Thyroid gland (tissue), 4 donors: ENCODE data around the gene FIGNL2. TPM values are rescaled to one million over a fixed set of nuclear protein-coding genes. Genes with fewer than 3 reads are reported as not detected.
"Not testable (repeated sequence)": the region's sequence is repeated elsewhere in the genome, so short reads cannot be mapped to it uniquely, and the experiment has no call there.

Experiments used
- DNase-seq, 2 donors: peaks; one replicate each; pipeline ENCODE4 v3.0.0-alpha.2; 2019
- H3K27ac ChIP-seq, 3 donors: fragments of 200-600 bp; sonication (generic); 1 replicate in 2 of 3; 2 replicates in 1 of 3; pipeline ENCODE4 v1.5.1; 2016 to 2019; ENCODE audit warnings: mild to moderate bottlenecking in 1 of 3, moderate library complexity in 1 of 3
- H3K27me3 ChIP-seq: fragments of 200-600 bp; sonication (generic); one replicate; pipeline ENCODE4 v1.5.1; 2019
- H3K36me3 ChIP-seq, 2 donors: fragments of 200-600 bp; sonication (generic); one replicate each; pipeline ENCODE4 v1.5.1; 2016 to 2019
- H3K4me1 ChIP-seq, 2 donors: fragments of 200-600 bp; sonication (generic); one replicate each; pipeline ENCODE4 v1.5.1; 2017 to 2019
- H3K4me3 ChIP-seq, 3 donors: fragments of 200-600 bp; sonication (generic); replicated peaks in 1 of 3; 1 replicate in 2 of 3; 2 replicates in 1 of 3; pipeline ENCODE4 v1.5.1; 2016; ENCODE audit warnings: mild to moderate bottlenecking in 1 of 3
- H3K9me3 ChIP-seq: fragments of 200-600 bp; sonication (generic); one replicate; pipeline ENCODE4 v1.5.1; 2017
- POLR2A ChIP-seq, 2 donors: fragments of 450-650 bp; IDR thresholded peaks; one replicate each; pipeline ENCODE4 v1.6.1; 2017; ENCODE audit warnings: antibody characterized with exemption in 2 of 2, mild to moderate bottlenecking in 2 of 2, moderate library complexity in 1 of 2
- WGBS, 2 donors: methylation state at CpG; one replicate each; pipeline ENCODE4 v1.1.5; 2017; 5-methylcytosine and 5-hydroxymethylcytosine counted together
- intact Hi-C: fragments of 100-400 bp; cut with DNase I; formaldehyde crosslinking; loops from one replicate; pipeline ENCODE4 v1.15.1; 2023
- total RNA-seq, 4 donors: library from RNA; depleted of rRNA; stranded (reverse); fragments of >200 nt; gene quantifications; one replicate each; pipeline ENCODE4 v1.2.3, GENCODE V29; 2016
- TF ChIP-seq, protein P1 (sequence below), 6 experiments: fragments of 200-600 bp in 3 of 6; fragments of 450-650 bp in 3 of 6; sonication (generic) in 3 of 6; IDR thresholded peaks; one replicate each; pipeline ENCODE4 v1.5.1; 2016 to 2019; ENCODE audit warnings: antibody characterized with exemption in 6 of 6, mild to moderate bottlenecking in 2 of 6, inconsistent platforms in 1 of 6, moderate library complexity in 1 of 6

Gene FIGNL2
- total RNA-seq, 4 donors from 2014 or later = 0.45 to 1.6 (median 1.1) TPM

DNA sequence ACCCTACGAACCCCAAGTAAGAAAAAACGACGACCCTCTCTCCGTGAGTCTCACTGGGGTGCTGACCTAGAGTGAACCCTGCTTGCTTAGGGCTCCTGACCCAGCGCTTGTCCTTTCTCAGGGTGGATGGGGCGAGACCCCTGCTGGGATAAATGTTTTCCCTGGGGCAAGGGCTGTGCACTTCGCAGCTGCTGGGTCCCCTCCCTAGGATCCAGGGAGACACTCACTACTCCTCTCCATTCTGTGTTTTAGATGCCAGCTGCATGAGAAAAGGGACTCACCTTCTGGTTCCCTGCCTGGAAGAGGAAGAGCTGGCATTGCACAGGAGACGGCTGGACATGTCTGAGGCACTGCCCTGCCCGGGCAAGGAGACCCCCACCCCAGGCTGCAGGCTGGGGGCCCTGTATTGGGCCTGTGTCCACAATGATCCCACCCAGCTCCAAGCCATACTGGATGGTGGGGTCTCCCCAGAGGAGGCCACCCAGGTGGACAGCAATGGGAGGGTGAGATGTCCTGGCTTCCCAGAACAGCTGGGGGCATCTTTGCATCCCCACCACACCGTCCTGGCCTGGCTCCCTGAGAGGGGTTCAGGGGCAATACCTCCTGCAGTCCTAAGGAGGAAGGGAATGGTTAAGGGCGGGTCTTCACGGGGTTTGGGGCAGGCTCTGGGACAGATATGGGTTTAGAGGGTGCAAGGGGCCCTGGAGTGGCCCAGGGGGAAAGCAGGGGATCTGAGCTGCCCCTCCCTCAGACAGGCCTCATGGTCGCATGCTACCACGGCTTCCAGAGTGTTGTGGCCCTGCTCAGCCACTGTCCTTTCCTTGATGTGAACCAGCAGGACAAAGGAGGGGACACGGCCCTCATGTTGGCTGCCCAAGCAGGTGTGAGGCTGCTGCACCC is 40.0 kb upstream of the FIGNL2 start:
- DNase-seq = no peak
- H3K4me1 ChIP-seq = peaks cover 0 to 9% of the 10 kb centered on the region in 2 donors
- no peak overlapping the region for H3K4me3 ChIP-seq
- TF ChIP-seq, protein P1, sequence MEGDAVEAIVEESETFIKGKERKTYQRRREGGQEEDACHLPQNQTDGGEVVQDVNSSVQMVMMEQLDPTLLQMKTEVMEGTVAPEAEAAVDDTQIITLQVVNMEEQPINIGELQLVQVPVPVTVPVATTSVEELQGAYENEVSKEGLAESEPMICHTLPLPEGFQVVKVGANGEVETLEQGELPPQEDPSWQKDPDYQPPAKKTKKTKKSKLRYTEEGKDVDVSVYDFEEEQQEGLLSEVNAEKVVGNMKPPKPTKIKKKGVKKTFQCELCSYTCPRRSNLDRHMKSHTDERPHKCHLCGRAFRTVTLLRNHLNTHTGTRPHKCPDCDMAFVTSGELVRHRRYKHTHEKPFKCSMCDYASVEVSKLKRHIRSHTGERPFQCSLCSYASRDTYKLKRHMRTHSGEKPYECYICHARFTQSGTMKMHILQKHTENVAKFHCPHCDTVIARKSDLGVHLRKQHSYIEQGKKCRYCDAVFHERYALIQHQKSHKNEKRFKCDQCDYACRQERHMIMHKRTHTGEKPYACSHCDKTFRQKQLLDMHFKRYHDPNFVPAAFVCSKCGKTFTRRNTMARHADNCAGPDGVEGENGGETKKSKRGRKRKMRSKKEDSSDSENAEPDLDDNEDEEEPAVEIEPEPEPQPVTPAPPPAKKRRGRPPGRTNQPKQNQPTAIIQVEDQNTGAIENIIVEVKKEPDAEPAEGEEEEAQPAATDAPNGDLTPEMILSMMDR (IDR thresholded peaks at IDR 0.05) = no peak
- no peak for TF ChIP-seq POLR2A (IDR thresholded peaks at IDR 0.05)
- no peaks in the 10 kb centered on the region for H3K27me3 ChIP-seq
- H3K36me3 ChIP-seq = no peaks in the 10 kb centered on the region
- H3K27ac ChIP-seq = no peak overlapping the region
- intact Hi-C loops = no loop called here
- 65 to 71% methylated on average over 11 to 15 of the region's 15 CpGs for whole genome bisulfite sequencing, 2 donors
- no peaks in the 10 kb centered on the region for H3K9me3 ChIP-seq

DNA sequence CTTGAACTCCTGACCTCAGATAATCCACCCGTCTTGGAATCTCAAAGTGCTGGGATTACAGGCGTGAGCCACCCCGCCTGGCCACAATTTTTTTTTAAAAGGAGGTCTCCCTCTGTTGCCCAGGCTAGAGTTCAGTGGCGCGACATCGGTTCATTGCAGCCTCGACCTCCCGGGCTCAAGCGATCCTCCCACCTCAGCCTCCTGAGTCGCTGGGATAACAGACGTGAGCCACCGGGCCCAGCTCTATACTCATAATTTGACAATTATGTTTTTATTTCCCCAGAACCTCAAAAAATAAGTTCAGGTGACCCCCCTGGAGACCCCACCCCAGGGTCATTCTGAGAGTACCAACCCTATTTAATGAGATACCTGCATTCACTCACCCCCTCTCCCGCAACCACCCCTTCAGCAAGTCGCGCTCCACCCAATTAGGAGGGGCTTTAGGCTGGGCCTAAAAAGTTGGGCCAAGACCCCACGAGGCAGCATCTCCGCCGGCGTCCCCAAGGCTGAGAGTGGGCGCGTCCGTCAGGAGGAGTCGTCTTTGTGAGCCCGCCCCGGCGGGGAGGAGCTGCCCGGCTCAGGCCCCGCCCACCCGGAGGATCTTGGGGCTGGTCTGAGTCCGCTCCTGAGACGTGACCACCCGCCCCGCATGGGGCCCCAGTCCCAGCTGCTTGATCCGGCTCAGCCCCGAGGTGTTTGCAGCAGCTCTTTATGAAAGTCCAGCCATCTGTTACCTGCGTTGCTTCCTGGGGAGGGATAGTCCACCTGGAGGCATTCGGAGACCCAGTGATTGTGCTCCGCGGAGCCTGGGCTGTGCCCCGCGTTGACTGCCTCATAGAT is 39.2 kb upstream of the FIGNL2 start, which contains the start of gene ANKRD33:
ANKRD33 (plus strand) TSS at position 628 of the 840 bp plus-strand sequence; CDS start at position 712, 84 bp downstream.
- 43 to 72% methylated on average over 28 to 39 of the region's 41 CpGs for WGBS, 2 donors
- Histone ChIP-seq H3K4me1 (peaks cover 0 to 9% of the 10 kb centered on the region in 2 donors), H3K36me3 (no peaks in the 10 kb centered on the region), H3K4me3 (no peak within 1 kb of the TSS), H3K27me3 (no peaks in the 10 kb centered on the region), H3K27ac (no peak within 1 kb of the TSS), H3K9me3 (no peaks in the 10 kb centered on the region)
- intact Hi-C loops = no loop called here
- TF ChIP-seq, protein P1 (IDR thresholded peaks at IDR 0.05) = no peak
- DNase-seq = no peak

DNA sequence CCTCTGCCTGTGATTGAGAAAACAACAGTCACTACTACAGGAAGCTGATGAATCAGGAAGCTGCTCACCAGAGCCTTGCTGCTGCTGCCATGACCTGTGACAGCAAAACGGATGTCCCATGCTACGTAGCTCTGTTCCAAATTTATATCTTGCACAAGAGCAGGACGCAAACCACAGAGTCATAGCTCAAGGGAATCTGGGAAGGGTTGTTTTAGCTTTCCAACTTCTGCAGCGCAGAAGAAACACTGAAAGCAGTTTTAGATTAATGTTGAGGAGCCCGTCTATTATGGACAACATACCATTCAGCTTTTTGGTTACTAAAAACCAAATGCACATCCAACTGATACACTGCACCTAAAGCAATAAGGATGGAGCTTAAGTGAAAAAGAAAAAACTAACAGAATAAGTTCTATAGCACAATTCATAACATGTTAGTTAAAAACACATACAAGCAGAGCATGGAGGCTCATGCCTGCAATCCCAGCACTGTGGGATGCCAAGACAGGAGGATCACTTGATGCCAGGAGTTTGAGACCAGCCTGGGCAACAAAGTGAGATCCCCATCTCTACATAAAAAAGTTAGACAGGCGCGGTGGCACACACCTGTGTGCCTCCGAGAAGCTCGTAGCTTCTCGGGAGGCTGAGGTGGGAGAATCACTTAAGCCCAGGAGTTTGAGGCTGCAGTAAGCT is 37.6 kb upstream of the FIGNL2 start:
- Histone ChIP-seq H3K27ac (peak overlapping the region in 2 of 3 donors; percentile 30 to 69), H3K27me3 (no peaks in the 10 kb centered on the region), H3K36me3 (no peaks in the 10 kb centered on the region), H3K4me1 (peaks cover 0 to 9% of the 10 kb centered on the region in 2 donors), H3K9me3 (no peaks in the 10 kb centered on the region), H3K4me3 (no peak overlapping the region)
- intact Hi-C loops = no loop called here
- peak; percentile 41 to 46 for DNase-seq
- 65 to 70% methylated on average over 10 of the region's 10 CpGs for WGBS, 2 donors
- TF ChIP-seq, protein P1 (IDR thresholded peaks at IDR 0.05) = no peak
- TF ChIP-seq POLR2A (IDR thresholded peaks at IDR 0.05) = peak in 1 of 2 donors; percentile 29

DNA sequence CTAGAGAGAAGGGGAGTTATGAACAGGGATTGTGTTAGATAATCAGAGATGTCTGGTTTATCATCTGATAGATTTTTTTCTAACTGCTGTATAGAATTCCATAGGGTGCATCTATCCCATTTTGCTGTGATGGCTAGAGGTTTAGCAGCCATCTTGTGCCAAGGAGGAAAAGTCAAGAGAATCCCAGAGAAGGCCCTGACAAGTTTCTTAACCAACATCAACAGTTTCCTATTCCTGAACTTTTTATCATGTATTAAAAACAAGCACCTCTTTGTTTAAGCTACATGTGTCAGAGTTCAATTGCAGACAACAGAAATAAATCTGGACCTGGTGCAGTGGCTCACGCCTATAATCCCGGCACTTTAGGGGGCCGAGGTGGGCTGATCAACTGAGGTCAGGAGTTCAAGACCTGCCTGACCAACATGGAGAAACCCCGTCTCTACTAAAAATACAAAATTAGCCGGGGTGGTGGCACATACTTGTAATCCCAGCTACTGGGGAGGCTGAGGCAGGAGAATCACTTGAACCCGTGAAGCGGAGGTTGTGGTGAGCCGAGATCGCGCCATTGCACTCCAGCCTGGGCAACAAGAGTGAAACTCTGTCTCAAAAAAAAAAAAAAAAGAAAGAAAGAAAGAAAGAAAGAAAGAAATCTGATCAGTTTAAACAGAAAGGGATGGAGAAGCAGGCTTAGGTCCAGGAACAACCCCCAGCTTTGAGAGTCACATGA is 36.9 kb upstream of the FIGNL2 start:
- H3K9me3 ChIP-seq, H3K4me3 ChIP-seq, intact Hi-C loops, H3K4me1 ChIP-seq, H3K27me3 ChIP-seq, H3K36me3 ChIP-seq, DNase-seq: not testable (repeated sequence)
- H3K27ac ChIP-seq = peak overlapping the region in 2 of 3 donors; percentile 24 to 52
- WGBS, 2 donors = 78 to 79% methylated on average over 10 of the region's 10 CpGs
